Endothelial cell of umbilical vein (primary cell): Measurements from ENCODE around the gene IQGAP1. TPM values are rescaled to one million over a fixed set of nuclear protein-coding genes. Genes with fewer than 3 reads are reported as not detected.

Experiments
- BruUV-seq: library from RNA; stranded (reverse); fragments of 400-500 nt; replicated peaks from 2 replicates; lab custom pipeline; 2021; lab: Mats Ljungman, UMichigan
- CTCF ChIA-PET: fragments of 300-600, 350-600 bp; sonication (Branson Sonifier 250); formaldehyde crosslinking; loops from one replicate; lab custom pipeline; 2021; ENCODE audit warnings: antibody characterized with exemption, inconsistent platforms; lab: Charles Lee
- POLR2A ChIA-PET: fragments of 300-600, 350-600 bp; sonication (Branson Sonifier 250); formaldehyde crosslinking; loops from one replicate; lab custom pipeline; 2021; ENCODE audit warnings: antibody characterized with exemption, inconsistent platforms; lab: Charles Lee
- DNase-seq: peaks from one replicate; pipeline ENCODE4 v3.0.0-alpha.2; 2011; ENCODE audit warnings: low read depth, low spot score
- FAIRE-seq: peaks from 2 replicates; lab custom pipeline; 2011; peaks lifted over from hg19 to GRCh38; lab: Jason Lieb, UNC
- H2AFZ ChIP-seq: 2 replicates; pipeline ENCODE4 v1.6.0; 2012; ENCODE audit warnings: low read depth, low read length, control low read depth, inconsistent platforms
- H3K27ac ChIP-seq: 2 replicates; pipeline ENCODE4 v1.5.1; 2011; ENCODE audit warnings: low read depth, mild to moderate bottlenecking, control low read depth, low read length, moderate library complexity; ENCODE audit not compliant: insufficient read depth
- H3K27me3 ChIP-seq, 2 experiments: 2 replicates each; pipeline versions ENCODE4 v1.6.0 to v1.6.1; 2011; ENCODE audit warnings: low read length in 2 of 2, mixed read lengths in 1 of 2; ENCODE audit not compliant: control insufficient read depth in 2 of 2, insufficient read depth in 2 of 2
- H3K36me3 ChIP-seq, 2 experiments: 2 replicates in 1 of 2; 3 replicates in 1 of 2; pipeline ENCODE4 v1.5.1; 2011; ENCODE audit warnings: low read length in 2 of 2, mild to moderate bottlenecking in 1 of 2, moderate library complexity in 1 of 2; ENCODE audit not compliant: control insufficient read depth in 2 of 2, insufficient read depth in 2 of 2; ENCODE audit errors: extremely low read depth in 1 of 2
- H3K4me1 ChIP-seq: 3 replicates; pipeline ENCODE4 v1.5.1; 2011; ENCODE audit warnings: mild to moderate bottlenecking, low read length; ENCODE audit not compliant: control insufficient read depth, insufficient read depth; ENCODE audit errors: extremely low read depth
- H3K4me2 ChIP-seq: 2 replicates; pipeline ENCODE4 v1.6.1; 2011; ENCODE audit warnings: low read length, control low read depth, mixed read lengths; ENCODE audit not compliant: insufficient read depth
- H3K4me3 ChIP-seq, 3 experiments: fragments of 200-600 bp in 1 of 3; sonication (generic), shearing (Covaris generic) in 1 of 3; replicated peaks in 1 of 3; 2 replicates each; pipeline ENCODE4 v1.5.1; 2011 to 2016; ENCODE audit warnings: control low read depth in 3 of 3, low read length in 3 of 3, mild to moderate bottlenecking in 2 of 3, inconsistent platforms in 1 of 3, low read depth in 1 of 3, moderate library complexity in 1 of 3; ENCODE audit not compliant: insufficient read depth in 1 of 3
- H3K79me2 ChIP-seq: 2 replicates; pipeline ENCODE4 v1.6.0; 2012; ENCODE audit warnings: low read length, inconsistent platforms; ENCODE audit not compliant: control insufficient read depth, insufficient read depth
- H3K9ac ChIP-seq: replicated peaks from 2 replicates; pipeline ENCODE3; 2011; ENCODE audit warnings: low read length, control low read depth; ENCODE audit not compliant: insufficient read depth; ENCODE audit errors: extremely low read depth
- H3K9me1 ChIP-seq: replicated peaks from 3 replicates; pipeline ENCODE4 v1.6.0; 2011; ENCODE audit warnings: mild to moderate bottlenecking, low read length; ENCODE audit not compliant: control insufficient read depth, insufficient read depth; ENCODE audit errors: extremely low read depth
- H3K9me3 ChIP-seq: replicated peaks from 2 replicates; pipeline ENCODE4 v1.5.1; 2012; ENCODE audit warnings: low read length, inconsistent platforms; ENCODE audit not compliant: control insufficient read depth, insufficient read depth
- H4K20me1 ChIP-seq: replicated peaks from 2 replicates; pipeline ENCODE3; 2011; ENCODE audit warnings: mild to moderate bottlenecking, low read length; ENCODE audit not compliant: control insufficient read depth, insufficient read depth; ENCODE audit errors: extremely low read depth
- CTCF ChIP-seq, 2 donors: IDR thresholded peaks; 1 replicate in 1 of 2; 2 replicates in 1 of 2; pipeline ENCODE4 v1.5.1; 2011; ENCODE audit warnings: low read length in 2 of 2, mild to moderate bottlenecking in 2 of 2, moderate library complexity in 2 of 2, control low read depth in 1 of 2, inconsistent platforms in 1 of 2, low read depth in 1 of 2; ENCODE audit not compliant: insufficient read depth in 1 of 2; ENCODE audit errors: extremely low read depth in 1 of 2
- EZH2 ChIP-seq: IDR thresholded peaks from 2 replicates; pipeline ENCODE4 v1.6.1; 2012; ENCODE audit warnings: borderline replicate concordance, low read depth, mild to moderate bottlenecking, moderate library complexity, low read length, inconsistent platforms; ENCODE audit not compliant: severe bottlenecking
- FOS ChIP-seq: IDR thresholded peaks from 2 replicates; pipeline ENCODE4 v1.6.1; 2011; ENCODE audit warnings: mild to moderate bottlenecking, low read length, moderate library complexity, borderline replicate concordance; ENCODE audit not compliant: insufficient read depth
- GATA2 ChIP-seq: IDR thresholded peaks from 2 replicates; pipeline ENCODE4 v1.7.0; 2011; ENCODE audit warnings: low read depth, mild to moderate bottlenecking, moderate library complexity, mixed read lengths, low read length; ENCODE audit not compliant: insufficient read length, insufficient read depth
- JUN ChIP-seq: IDR thresholded peaks from 2 replicates; pipeline ENCODE4 v1.6.1; 2011; ENCODE audit warnings: borderline replicate concordance, low read depth; ENCODE audit not compliant: insufficient read length, insufficient read depth
- MYC ChIP-seq: IDR thresholded peaks from one replicate; pipeline ENCODE4 v1.6.1; 2011; ENCODE audit warnings: mild to moderate bottlenecking, low read depth, low read length
- POLR2AphosphoS5 ChIP-seq: IDR thresholded peaks from 2 replicates; pipeline ENCODE4 v1.6.1; 2012; ENCODE audit warnings: low read depth, mild to moderate bottlenecking, control low read depth, low read length, moderate library complexity; ENCODE audit not compliant: insufficient read depth
- dilution Hi-C: fragments of 300-500 bp; cut with MboI; formaldehyde crosslinking; loops from one replicate; pipeline ENCODE4 v1.15.0; 2019; ENCODE audit warnings: low sequenced_read_pairs; ENCODE audit not compliant: extremely low pct_ligation_motif_present
- intact Hi-C: fragments of 100-400 bp; cut with micrococcal nuclease; formaldehyde crosslinking; loops from one replicate; pipeline ENCODE4 v1.10.0; 2022
- polyA plus RNA-seq, 4 experiments: library from polyadenylated mRNA; depleted of rRNA in 3 of 4; stranded (reverse) in 3 of 4; unstranded in 1 of 4; fragments of >200 nt; gene quantifications; 2 replicates each; pipeline versions ENCODE4 v1.2.1 to v1.2.3, GENCODE V29; 2011 to 2012; ENCODE audit warnings: missing spikeins in 1 of 4
- total RNA-seq: library from RNA; stranded (reverse); gene quantifications from 2 replicates; pipeline ENCODE4 v1.2.3, GENCODE V29; 2021
- TF ChIP-seq, protein P1 (sequence below): IDR thresholded peaks from 2 replicates; pipeline ENCODE4 v1.6.1; 2011; ENCODE audit not compliant: insufficient read depth, insufficient read length

The IQGAP1 gene
- total and polyA plus RNA-seq, 2 donors (not counting 3 experiments of a cell fraction or from before 2014, with no cell fraction given) = 82.2 to 258 TPM

DNA sequence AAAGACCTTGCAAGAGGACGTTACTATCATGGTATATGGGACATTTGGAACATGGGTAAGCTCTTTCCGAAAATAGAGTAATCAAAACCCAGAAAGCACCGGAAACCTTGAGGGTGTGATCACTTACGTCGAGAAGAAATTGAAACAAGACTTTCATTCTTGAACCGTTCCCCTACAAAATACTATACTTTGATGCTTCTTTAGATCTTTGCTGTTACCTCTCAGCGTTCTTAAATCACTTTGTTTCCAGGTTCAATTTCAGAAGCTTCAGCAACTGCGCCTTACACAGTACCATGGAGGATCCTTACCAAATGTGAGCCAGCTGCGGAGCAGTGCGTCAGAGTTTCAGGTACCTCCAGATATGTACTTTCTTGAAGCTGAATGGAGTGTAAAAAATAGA lies 151.7 kb downstream of the IQGAP1 start:
- Histone ChIP-seq H2AFZ (no peak overlapping the region), H3K9me1 (no peaks in the 10 kb centered on the region), H3K4me2 (no peak overlapping the region), H4K20me1 (peaks cover 3% of the 10 kb centered on the region), H3K27me3 (no peaks in the 10 kb centered on the region), H3K9me3 (no peaks in the 10 kb centered on the region), H3K36me3 (peaks cover 0 to 2% of the 10 kb centered on the region in 2 experiments), H3K4me3 (no peak overlapping the region), H3K9ac (no peak overlapping the region), H3K79me2 (peaks cover 19% of the 10 kb centered on the region), H3K27ac (no peak overlapping the region), H3K4me1 (peaks cover under 1% of the 10 kb centered on the region)
- TF ChIP-seq CTCF (IDR thresholded peaks at IDR 0.05; ENCODE audit: extremely low read depth in 1 of 2, insufficient read depth in 1 of 2, low read depth in 1 of 2, low read length in 2 of 2) = no peak
- TF ChIP-seq GATA2 = no peak
- TF ChIP-seq, protein P1, sequence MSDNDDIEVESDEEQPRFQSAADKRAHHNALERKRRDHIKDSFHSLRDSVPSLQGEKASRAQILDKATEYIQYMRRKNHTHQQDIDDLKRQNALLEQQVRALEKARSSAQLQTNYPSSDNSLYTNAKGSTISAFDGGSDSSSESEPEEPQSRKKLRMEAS = no peak
- TF ChIP-seq JUN = no peak
- no peak for TF ChIP-seq POLR2AphosphoS5
- TF ChIP-seq EZH2 = no peak
- no peak for TF ChIP-seq FOS
- no peak for TF ChIP-seq MYC
- no TSS peak for BruUV-seq
- ChIA-PET CTCF (interaction anchor here (0.8 to 2.7 kb wide), 5 partner anchors 9 to 50 kb away, joined by 3 to 13 read pairs (median 3); partner anchors contain the start of gene CRTC3), POLR2A (no interaction called here)
- FAIRE-seq = no peak
- intact Hi-C loops (loop anchor here (10.0 kb wide), 1 partner anchor 345 kb away; the partner anchor contains the start of gene FES), dilution Hi-C loops (no loop called here)
- no peak for DNase-seq
